A375 (cell line): ENCODE data around the gene GSTM1. TPM values are rescaled to one million over a fixed set of nuclear protein-coding genes. Genes with fewer than 3 reads are reported as not detected.

Experiments
- total RNA-seq: library from RNA; depleted of rRNA; stranded (reverse); fragments of >200 nt; shearing (Covaris generic); gene quantifications from 2 replicates; pipeline ENCODE4 v1.2.3, GENCODE V29; 2014; rRNA removed

Gene GSTM1
- 10.0 and 19.7 TPM in 2 replicates for total RNA-seq

DNA sequence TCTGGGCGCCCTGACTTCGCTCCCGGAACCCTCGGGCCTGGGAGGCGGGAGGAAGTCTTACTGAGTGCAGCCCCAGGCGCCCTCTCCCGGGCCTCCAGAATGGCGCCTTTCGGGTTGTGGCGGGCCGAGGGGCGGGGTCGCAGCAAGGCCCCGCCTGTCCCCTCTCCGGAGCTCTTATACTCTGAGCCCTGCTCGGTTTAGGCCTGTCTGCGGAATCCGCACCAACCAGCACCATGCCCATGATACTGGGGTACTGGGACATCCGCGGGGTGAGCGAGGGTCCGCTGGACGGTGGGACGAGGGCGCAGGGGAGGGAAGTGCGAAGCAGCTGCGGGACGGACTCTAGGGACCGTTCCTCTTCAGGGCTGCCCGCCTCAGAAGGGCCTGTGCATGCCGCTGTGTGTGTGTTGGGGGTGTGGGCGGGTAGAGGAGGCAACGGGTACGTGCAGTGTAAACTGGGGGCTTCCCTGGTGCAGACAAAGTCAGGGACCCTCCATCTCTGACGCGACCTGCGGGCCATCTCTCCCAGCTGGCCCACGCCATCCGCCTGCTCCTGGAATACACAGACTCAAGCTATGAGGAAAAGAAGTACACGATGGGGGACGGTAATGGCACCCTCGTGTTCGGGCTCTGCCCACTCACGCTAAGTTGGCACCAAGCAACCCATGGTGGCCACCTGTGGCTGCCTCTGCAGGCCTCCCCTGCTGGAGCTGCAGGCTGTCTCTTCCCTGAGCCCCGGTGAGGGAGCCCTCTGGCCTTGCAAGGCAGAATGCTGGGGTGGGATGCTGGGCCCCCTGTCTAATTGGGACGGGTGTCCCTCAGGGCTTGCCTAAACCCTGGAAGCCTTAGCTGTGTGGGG, at the start of gene GSTM1:
Gene GSTM1, plus strand, starts transcription at position 177 of the 859 bp plus-strand sequence. Its CDS starts 57 bp downstream, at position 234.

DNA sequence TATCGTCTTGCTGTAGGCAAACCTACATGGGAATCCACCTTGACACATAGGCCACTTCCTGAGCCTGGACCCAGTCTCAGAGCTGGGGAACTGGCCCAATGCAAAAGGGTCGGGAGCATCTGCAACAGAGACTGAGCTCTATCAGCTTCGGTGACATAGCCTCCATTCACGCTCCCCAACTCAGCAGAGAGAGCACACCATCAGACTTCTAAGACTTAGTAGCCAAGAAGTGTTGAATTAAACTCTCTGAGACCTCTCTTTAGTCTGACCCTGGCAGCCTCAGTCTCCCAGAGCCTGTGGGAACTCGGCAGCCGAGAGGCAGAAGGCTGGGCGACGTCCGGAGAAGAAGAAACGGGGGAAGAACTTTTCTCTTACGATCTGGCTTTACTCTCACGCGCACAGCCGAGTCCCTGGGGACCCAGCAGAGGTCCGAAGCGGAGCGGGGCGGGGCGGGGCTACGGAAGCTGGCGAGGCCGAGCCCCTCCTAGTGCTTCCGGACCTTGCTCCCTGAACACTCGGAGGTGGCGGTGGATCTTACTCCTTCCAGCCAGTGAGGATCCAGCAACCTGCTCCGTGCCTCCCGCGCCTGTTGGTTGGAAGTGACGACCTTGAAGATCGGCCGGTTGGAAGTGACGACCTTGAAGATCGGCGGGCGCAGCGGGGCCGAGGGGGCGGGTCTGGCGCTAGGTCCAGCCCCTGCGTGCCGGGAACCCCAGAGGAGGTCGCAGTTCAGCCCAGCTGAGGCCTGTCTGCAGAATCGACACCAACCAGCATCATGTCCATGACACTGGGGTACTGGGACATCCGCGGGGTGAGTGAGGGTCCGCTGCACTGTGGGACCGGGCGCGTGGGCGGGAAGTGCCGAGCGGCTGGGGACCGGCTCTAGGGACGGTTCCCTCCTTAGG, 31.8 kb upstream of the GSTM1 start, which contains the start of gene GSTM4:
Gene GSTM4, plus strand, starts transcription at position 485 of the 905 bp plus-strand sequence. Its CDS starts 291 bp downstream, at position 776.

DNA sequence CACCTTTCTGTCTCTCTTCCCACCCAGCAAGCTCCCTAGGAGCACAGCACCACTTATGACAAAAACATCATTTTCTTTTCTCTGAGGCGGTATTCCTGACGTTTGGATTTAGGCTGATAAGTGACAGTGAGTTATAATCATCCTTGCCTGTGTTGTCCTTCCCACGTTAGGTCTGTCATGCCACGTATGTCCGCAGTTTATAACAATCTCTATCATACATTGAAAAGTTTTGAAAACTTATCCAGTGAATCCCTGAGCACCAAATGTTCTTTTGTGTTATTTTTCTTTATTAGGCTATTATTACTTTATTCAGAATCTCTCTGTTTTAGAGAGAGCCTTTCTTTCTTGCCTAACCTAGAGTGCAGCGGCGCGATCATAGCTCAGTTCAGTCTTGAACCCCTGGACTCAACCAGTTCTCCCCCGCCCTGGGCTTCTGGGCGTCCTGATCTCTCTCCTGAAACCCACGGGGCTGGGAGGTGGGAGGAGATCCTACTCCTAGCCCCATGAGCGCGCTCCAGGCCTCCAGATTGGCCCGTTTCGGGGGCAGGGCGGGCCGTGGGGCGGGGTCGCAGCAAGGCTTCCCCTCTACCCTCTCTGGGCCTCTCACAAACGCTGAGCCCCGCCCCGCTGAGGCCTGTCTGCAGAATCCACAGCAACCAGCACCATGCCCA, 20.0 kb upstream of the GSTM1 start, which contains the start of gene GSTM2:
Gene GSTM2, plus strand, starts transcription at position 606 of the 671 bp plus-strand sequence. Its CDS starts 59 bp downstream, at position 665.

DNA sequence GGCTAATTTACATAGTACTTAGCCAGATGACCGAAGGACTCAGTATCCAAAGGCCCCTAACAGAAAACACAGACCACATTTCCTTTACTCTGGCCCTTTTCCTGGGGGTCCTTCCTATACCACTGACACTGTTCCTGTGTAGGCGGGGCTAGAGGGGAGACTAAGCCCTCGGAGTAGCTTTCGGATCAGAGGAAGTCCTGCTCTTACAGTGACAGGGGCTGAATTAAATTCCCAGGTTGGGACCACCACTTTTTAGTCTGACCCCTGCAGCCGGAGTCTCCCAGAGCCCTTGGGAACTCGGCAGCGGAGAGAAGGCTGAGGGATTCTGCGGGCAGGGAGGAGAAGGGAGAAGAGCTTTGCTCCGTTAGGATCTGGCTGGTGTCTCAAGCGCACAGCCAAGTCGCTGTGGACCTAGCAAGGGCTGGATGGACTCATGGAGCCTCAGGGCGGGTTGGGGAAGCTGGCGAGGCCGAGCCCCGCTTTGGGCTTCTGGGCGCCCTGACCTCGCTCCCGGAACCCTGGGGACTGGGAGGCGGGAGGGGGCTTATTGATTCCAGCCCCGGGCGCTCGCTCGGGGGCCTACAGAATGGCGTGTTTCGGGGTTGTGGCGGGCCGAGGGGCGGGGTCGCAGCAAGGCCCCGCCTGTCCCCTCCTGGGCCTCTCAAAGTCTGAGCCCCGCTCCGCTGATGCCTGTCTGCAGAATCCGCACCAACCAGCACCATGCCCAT, 24.1 kb downstream of the GSTM1 start, which contains the start of gene GSTM5:
Gene GSTM5, plus strand, starts transcription at position 659 of the 728 bp plus-strand sequence. Its CDS starts 62 bp downstream, at position 721.

DNA sequence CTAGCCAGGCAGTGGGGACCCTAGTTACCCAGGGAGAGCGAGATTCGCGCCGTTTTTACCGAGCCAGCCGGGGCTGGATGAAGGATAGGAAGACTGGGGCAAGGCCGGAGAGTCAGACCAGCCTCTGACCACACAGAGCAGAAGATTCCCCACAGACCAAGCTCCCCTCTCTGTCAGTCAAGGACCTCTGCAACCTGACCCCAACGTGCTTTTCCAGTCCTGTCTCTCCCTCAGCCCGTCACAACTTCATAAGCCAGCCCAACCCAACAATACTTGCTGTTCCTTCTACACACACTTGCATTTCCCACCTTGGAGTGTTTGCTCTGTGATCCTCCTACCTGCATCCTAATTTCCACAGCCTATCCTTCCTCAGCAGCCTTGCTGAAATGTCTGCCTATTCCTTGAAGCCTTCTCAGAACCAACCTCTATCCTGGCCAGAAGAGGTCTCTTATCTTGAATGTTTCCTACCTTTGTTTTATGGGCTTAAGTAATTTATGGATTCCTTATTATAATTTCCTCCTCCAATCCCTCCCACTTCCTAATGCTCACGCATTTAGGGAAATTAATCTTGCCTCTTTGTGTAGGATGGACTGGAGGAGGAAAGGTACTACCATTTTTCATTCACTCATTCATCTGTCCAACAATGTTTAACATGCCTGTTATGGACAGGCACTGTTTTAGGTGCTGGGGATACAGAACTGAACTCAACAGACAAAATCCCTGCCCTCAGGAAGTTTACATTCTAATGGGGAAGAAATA, 53.2 kb downstream of the GSTM1 start, which contains the start of gene GSTM3:
Gene GSTM3, minus strand, starts transcription at position 424 of the 759 bp plus-strand sequence. CDS start 751 bp downstream, outside the sequence.

Other genes starting within 250 kb of the GSTM1 start
- gene SYPL2, start 221.3 kb upstream of the GSTM1 start, total RNA-seq, result 0.29 and 0.30 TPM in 2 replicates
- gene ATXN7L2, start 203.9 kb upstream of the GSTM1 start, total RNA-seq, result 16.2 and 20.7 TPM in 2 replicates
- gene CYB561D1, start 193.7 kb upstream of the GSTM1 start, total RNA-seq, result 2.9 and 3.1 TPM in 2 replicates
- gene AMIGO1, start 178.1 kb upstream of the GSTM1 start, total RNA-seq, result 3.0 and 3.7 TPM in 2 replicates
- gene GPR61, start 147.9 kb upstream of the GSTM1 start, total RNA-seq, result not detected in 2 replicates
- gene GNAI3, start 139.2 kb upstream of the GSTM1 start, total RNA-seq, result 6.8 and 7.1 TPM in 2 replicates
- 0.34 TPM in 1 of 2 replicates, not detected in the other for gene GNAT2, start 68.2 kb upstream of the GSTM1 start, total RNA-seq
- gene AMPD2, start 68.0 kb upstream of the GSTM1 start, total RNA-seq, result 107 and 128 TPM in 2 replicates
- 14.6 and 20.6 TPM in 2 replicates for gene GSTM4, start 31.7 kb upstream of the GSTM1 start, total RNA-seq
- 2.9 and 5.3 TPM in 2 replicates for gene GSTM2, start 19.8 kb upstream of the GSTM1 start, total RNA-seq
- not detected in 2 replicates for gene GSTM5, start 24.4 kb downstream of the GSTM1 start, total RNA-seq
- 20.8 and 31.4 TPM in 2 replicates for gene GSTM3, start 53.2 kb downstream of the GSTM1 start, total RNA-seq
- not detected in 2 replicates for gene EPS8L3, start 76.1 kb downstream of the GSTM1 start, total RNA-seq
- gene CSF1, start 223.0 kb downstream of the GSTM1 start, total RNA-seq, result 6.9 and 8.3 TPM in 2 replicates